Neural cell (in vitro differentiated cells): Measurements from ENCODE around the gene MCCC1. TPM values are rescaled to one million over a fixed set of nuclear protein-coding genes. Genes with fewer than 3 reads are reported as not detected.

Source experiments
- H2AFZ ChIP-seq: fragments of 200-600, 300-800 bp; sonication (generic), shearing (Covaris generic); 2 replicates; pipeline ENCODE4 v1.6.0; 2014; ENCODE audit warnings: low read depth, mild to moderate bottlenecking, antibody characterized with exemption, low read length, moderate library complexity
- H3F3A ChIP-seq: fragments of 200-600 bp; shearing (Covaris generic); 2 replicates; pipeline ENCODE4 v1.6.1; 2016; ENCODE audit warnings: mild to moderate bottlenecking, moderate library complexity, mixed read lengths, antibody characterized with exemption, low read length; ENCODE audit not compliant: insufficient read depth, poor library complexity, severe bottlenecking
- H3K27ac ChIP-seq: fragments of 200-600, 300-800 bp; sonication (generic), shearing (Covaris generic); 2 replicates; pipeline ENCODE4 v1.5.1; 2014; ENCODE audit warnings: mild to moderate bottlenecking, low read length, moderate library complexity
- H3K27me3 ChIP-seq: fragments of 300-800, 200-600 bp; sonication (generic), shearing (Covaris generic); 2 replicates; pipeline ENCODE4 v1.6.0; 2014; ENCODE audit warnings: mild to moderate bottlenecking, low read depth, low read length, moderate library complexity; ENCODE audit not compliant: insufficient read depth
- H3K36me3 ChIP-seq: fragments of 300-800, 200-600 bp; sonication (generic), shearing (Covaris generic); 2 replicates; pipeline ENCODE4 v1.5.1; 2014; ENCODE audit warnings: mild to moderate bottlenecking, antibody characterized with exemption, low read length, moderate library complexity; ENCODE audit not compliant: insufficient read depth
- H3K4me2 ChIP-seq: fragments of 300-800, 200-600 bp; sonication (generic), shearing (Covaris generic); 2 replicates; pipeline ENCODE4 v1.6.0; 2014; ENCODE audit warnings: mild to moderate bottlenecking, low read length
- H3K4me3 ChIP-seq: fragments of 300-800, 200-600 bp; sonication (generic), shearing (Covaris generic); 2 replicates; pipeline ENCODE4 v1.5.1; 2014; ENCODE audit warnings: mild to moderate bottlenecking, low read length, moderate library complexity
- H3K79me2 ChIP-seq: fragments of 200-600 bp; shearing (Covaris generic); replicated peaks from 2 replicates; pipeline ENCODE4 v1.6.0; 2014; ENCODE audit warnings: mild to moderate bottlenecking, low read length, moderate library complexity; ENCODE audit not compliant: insufficient read depth
- H3K9ac ChIP-seq: fragments of 300-800, 200-600 bp; sonication (generic), shearing (Covaris generic); 2 replicates; pipeline ENCODE4 v1.6.1; 2016; ENCODE audit warnings: mild to moderate bottlenecking, low read length, mixed read lengths
- H3K9me2 ChIP-seq: fragments of 200-600 bp; shearing (Covaris generic); 2 replicates; pipeline ENCODE4 v1.6.1; 2016; ENCODE audit warnings: mild to moderate bottlenecking, low read length, mixed read lengths; ENCODE audit not compliant: insufficient read depth
- H3K9me3 ChIP-seq: fragments of 200-600, 300-800 bp; sonication (generic), shearing (Covaris generic); 2 replicates; pipeline ENCODE4 v1.6.1; 2016; ENCODE audit warnings: mild to moderate bottlenecking, mixed run types, low read length, moderate library complexity, mixed read lengths
- H4K20me1 ChIP-seq: fragments of 200-600 bp; shearing (Covaris generic); 2 replicates; pipeline ENCODE4 v1.6.1; 2016; ENCODE audit warnings: mild to moderate bottlenecking, mixed run types; ENCODE audit not compliant: insufficient read depth
- EP300 ChIP-seq: fragments of 450-650 bp; conservative IDR thresholded peaks from 2 replicates; pipeline ENCODE4 v1.6.1; 2014; ENCODE audit warnings: antibody characterized with exemption, mild to moderate bottlenecking, moderate library complexity; ENCODE audit not compliant: poor library complexity, severe bottlenecking
- EZH2 ChIP-seq: fragments of 200-600, 300-800 bp; shearing (Covaris generic), sonication (generic); IDR thresholded peaks from 2 replicates; pipeline ENCODE4 v1.6.1; 2014; ENCODE audit warnings: antibody characterized with exemption, low read length, borderline replicate concordance, mild to moderate bottlenecking; ENCODE audit not compliant: insufficient read depth, poor library complexity, severe bottlenecking
- POLR2AphosphoS5 ChIP-seq: IDR thresholded peaks from 2 replicates; pipeline ENCODE4 v1.6.1; 2012
- REST ChIP-seq: IDR thresholded peaks from 2 replicates; pipeline ENCODE4 v1.6.1; 2012; ENCODE audit warnings: borderline replicate concordance
- TAF1 ChIP-seq: IDR thresholded peaks from 2 replicates; pipeline ENCODE4 v1.6.1; 2012; ENCODE audit warnings: low read depth
- polyA plus RNA-seq: library from polyadenylated mRNA; depleted of rRNA; stranded (reverse); fragments of >200 nt; gene quantifications from 2 replicates; pipeline ENCODE4 v1.2.3, GENCODE V29; 2014

The MCCC1 gene
- polyA plus RNA-seq, 1 donor from 2014 or later, result 29.6 TPM

- no peak overlapping the region for H3K4me3 ChIP-seq
- TF ChIP-seq EZH2 (no peak), REST (no peak), EP300 (no peak), TAF1 (no peak), POLR2AphosphoS5 (no peak)
- no peak overlapping the region for H3K27ac ChIP-seq
- no peak overlapping the region for H3K4me2 ChIP-seq
- H2AFZ ChIP-seq, result no peak overlapping the region
- H3K27me3 ChIP-seq, result no peaks in the 10 kb centered on the region
- no peak overlapping the region for H3K9ac ChIP-seq
- peaks cover 36% of the 10 kb centered on the region for H3K79me2 ChIP-seq
- H3K9me2 ChIP-seq, result no peaks in the 10 kb centered on the region
- H4K20me1 ChIP-seq, result no peaks in the 10 kb centered on the region
- no peaks in the 10 kb centered on the region for H3F3A ChIP-seq
- peaks cover under 1% of the 10 kb centered on the region for H3K36me3 ChIP-seq
- H3K9me3 ChIP-seq, result no peaks in the 10 kb centered on the region
Observed at GRCh38 chr3:182965861-182966366, 133.4 kb downstream of the MCCC1 start.

Other genes starting within 250 kb of the MCCC1 start
- 23.4 and 33.4 TPM in 2 replicates for gene DCUN1D1, start 119.0 kb downstream of the MCCC1 start, polyA plus RNA-seq
- 0.08 TPM in 1 of 2 replicates, not detected in the other for gene LAMP3, start 63.2 kb upstream of the MCCC1 start, polyA plus RNA-seq
- 6.1 and 6.6 TPM in 2 replicates for gene B3GNT5, start 153.8 kb upstream of the MCCC1 start, polyA plus RNA-seq